Activated T-helper 9 cell treated with anti-CD3 and anti-CD28 coated beads, Interleukin-2, amount 50 U/mL, for 16 hours (primary cell): ENCODE measurements around the gene LTN1.

Experiments
- DNase-seq: peaks from one replicate; pipeline ENCODE4 v3.0.0-alpha.2; 2020; ENCODE audit warnings: low read depth

Gene LTN1

DNA sequence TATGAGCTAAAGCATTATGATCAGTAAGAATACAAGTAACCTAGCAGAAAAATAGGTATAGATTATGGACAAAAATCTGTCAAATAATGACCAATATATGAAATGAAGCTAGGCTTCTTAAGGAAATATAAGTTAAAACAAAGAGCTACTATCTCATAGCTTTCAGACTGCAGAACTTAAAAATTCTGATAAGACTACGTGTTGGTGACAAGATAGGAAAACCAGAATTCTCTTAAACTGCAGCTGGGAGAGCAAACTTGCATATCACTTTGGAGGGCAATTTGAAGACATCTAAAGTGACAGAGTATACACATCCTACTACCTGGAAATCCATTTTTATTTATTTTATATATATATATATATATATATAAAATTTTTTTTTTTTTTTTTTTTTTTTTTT, 65.5 kb downstream of the LTN1 start:
- no peak for DNase-seq

DNA sequence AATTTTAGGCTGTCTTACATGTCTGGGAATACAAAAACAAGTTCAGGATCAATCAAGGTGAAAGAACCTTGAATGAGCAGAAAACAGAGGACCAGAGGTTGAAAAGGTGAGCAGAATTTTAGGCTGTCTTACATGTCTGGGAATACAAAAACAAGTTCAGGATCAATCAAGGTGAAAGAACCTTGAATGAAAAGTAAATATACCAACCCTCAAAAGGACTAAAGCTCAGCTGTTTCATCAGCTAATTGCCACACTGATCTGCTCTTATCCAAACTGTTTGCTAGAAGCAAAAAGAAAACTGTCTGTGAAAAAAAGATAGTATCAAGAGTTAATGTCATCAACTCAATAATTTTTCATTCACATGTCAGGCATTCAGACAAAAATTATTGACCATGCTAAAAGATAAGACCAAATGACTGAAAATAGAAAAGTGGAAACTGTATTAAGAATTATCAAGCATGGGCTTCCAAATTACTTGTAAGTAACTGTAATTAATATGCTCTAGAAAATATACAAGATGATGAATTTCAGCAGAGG, 69.2 kb downstream of the LTN1 start:
- DNase-seq, result no peak

DNA sequence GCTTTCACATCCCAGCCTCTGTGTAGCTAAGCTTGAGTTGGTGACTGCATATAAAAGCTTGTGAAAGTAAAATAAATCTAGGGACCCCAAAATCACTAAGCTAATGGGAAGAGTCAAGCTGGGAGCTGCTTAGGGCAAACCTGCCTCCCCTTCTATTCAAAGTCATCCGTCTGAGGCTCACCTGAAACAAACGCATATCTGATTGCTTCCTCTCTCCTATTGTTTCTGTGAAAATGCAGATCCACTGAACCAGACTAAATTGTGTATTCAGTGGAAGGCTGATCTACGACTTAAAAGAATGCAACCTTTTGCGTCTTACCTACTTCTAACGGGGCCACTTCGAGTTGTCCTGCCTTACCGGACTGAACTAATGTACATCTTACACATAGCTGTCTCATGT, 70.3 kb downstream of the LTN1 start:
- DNase-seq, result no peak

DNA sequence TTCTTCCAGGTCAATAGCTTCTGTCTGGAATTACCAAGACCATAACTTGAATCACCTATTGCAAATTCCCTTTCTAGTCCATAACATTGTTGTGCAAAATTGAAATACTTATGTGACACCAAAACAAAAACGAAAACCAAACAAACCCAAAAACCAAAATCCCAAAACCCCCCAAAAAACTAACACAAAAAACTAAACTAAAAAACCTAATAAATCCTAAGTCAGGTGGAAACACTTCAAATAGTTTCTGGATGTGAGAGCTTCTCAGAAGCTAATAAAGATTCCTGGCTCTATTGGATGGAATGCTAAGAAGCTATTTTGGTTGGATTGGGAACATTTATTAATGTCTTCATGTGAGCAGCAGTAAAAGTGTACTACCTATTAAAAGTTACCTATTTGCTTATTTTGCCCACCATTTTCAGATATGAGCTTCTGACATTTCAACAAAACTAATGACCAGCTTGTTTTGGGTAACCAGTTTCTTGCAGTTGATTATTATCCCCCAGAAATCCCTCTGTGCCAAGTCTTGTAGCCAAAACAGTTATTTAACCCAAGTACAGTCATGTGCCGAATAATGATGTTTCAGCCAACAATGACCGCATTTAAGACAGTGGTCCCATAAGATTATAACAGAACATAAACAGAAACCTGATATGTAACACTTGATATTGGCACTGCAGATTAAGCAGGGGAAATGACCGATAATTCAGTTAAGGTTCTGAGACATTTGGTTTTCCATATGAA, 76.4 kb downstream of the LTN1 start:
- DNase-seq, result no peak

DNA sequence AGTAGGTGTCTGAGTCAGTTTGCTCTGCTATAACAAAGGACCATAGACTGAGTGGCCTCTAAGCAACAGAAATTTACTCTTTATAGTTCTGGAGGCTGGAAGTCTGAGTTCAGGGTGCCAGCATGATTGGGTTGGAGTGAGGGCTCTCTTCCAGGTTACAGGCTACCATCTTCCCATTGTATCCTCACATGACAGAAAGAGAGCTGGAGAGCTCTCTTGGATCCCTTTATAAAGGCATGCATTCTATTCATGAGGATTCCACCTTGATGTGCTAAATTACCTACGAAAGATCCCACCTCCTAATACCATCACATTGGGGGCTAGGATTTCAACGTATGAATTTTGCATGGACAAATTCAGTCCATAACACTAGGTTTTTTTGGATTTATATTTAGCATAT, 79.6 kb downstream of the LTN1 start:
- no peak for DNase-seq

DNA sequence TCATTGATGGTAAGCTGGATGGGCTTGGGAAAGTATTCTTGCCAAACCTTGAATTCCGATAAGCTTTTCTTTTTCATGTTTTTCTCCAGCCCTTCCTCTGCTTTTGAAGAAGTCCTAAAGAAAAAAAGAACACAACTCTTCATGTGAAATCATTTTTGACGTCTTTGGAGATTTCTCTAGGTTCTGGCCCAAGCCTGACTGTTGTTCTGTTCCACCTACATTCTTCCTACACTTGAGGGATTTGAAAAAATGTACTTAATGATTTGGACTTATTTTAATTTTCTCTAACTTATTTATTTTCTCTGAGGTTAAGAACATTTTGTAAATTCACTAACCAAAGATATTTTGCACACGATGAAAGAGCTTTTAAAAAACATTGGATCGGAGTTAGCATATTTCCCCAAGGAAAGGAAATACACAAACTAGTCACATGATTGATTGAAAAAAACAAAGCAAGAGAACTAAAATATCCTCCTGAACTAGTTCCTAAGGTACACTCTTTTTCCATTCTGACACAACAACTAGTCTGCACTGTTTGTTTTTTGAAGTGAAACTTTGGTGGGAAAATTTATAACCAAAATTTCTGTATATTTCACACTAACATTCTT, 82.3 kb downstream of the LTN1 start:
- DNase-seq, result no peak

DNA sequence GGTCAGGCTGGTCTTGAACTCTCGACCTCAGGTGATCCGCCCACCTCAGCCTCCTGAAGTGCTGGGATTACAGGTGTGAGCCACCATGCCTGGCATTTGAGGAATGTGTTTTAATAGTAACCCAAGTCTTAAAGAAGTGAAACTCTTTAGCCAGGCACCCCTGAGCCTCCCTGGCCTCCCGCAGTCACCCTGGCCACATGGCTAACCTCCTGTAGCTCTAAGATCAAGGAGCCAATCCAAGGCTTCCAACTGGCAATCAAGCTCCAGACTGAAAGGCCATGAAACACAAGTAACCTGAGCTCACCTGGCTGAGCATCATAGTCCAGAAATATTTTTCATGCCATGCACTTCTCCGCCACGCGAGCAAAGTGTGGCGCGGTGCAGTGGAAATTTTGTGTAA, 84.3 kb downstream of the LTN1 start:
- no peak for DNase-seq

DNA sequence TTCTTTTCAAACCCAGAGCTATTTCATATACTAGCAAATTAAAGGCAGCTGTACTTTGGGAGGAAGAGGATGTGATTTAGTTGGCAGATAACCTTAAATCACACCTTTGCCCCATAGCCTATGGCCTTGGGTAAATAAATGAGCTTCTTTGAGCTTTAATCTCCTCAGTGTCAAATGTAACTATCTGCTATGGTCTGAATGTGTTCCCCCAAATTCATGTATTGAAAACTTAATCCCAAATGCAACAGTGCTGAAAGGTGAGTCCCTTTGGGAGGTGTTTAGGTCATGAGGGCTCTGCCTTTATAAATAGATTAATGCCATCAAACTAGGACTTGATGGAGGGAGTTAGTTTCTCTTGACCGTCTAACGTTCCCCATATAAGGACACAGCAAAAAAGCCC, 85.8 kb downstream of the LTN1 start:
- no peak for DNase-seq

DNA sequence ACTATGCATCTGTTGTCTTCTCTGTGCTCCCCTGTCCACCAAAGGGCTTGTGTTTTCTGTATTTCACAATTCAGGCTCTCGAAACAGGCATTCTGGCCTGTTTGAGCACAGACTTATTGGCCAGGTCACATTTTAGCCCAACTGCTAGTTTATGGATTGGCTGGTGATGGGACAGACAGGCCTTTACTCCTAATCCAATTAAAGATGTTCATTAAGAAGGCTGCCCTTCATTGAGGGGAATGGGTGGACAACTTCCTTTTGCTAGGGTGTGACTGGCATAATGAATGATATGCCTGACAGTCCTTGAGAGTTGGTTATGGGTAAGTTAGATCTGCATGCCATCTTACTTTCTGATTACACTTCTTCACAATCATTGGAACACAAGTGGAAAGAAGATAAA, 86.4 kb downstream of the LTN1 start:
- DNase-seq, result no peak

DNA sequence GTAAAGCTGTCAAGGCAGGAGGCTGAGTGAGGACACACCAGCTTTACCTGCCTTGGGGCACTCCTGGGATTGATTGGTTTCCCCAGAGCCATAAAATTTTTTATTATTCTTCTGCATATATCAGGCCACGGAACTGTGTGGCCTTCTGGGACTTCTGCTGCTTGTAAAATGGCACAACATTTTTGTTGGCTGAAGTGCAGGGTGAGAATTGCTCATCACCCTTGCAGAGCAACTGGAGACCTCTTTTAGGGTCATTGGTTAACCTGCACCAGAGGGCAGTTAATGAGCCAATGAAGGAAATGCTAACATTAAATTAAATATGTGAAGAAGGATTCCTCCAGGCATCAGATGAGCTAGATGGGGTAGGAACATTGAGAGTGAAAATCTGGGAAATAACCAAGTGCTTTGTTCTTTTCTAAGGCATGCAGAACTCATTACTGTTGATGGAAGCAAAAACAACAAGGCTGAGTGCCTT, 87.7 kb downstream of the LTN1 start:
- no peak for DNase-seq

DNA sequence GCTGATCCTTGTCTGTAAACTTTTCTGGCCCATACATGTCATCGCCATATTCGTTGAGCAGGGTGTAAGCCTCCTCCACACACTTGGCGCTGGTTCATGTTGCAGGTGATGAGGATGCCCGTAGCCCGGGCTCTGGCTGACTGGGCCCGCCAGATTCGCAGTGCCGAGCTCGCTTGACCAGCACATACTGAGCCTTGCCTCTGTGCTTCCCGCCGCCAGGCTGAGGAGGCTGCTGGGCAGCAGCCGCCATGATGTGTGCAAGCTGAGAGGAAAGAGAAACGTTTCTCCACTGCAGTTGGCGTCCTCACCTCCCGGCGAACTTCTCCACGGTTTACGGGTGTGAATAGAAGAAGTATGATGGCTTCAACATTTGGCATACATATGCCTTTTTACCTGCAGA, 89.2 kb downstream of the LTN1 start:
- DNase-seq, result no peak

DNA sequence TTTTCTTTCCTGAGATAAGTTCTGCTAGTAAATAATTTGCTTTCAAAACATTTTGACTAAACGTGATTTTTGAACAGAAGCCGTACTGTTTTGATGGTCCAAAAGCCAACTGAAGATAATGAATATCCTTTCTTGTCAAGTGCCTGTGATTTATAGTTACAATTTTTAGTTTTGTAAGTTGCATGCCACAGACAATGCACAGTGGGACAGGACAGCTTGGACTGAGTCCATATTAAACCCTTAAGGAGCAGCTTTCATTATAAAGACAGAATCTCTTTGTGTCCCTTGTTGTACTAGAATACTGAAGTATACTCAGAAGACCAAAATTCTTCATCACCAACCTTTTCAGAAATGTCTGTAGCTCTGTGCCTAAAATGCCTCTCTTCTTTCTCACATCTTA, 92.2 kb downstream of the LTN1 start:
- no peak for DNase-seq

DNA sequence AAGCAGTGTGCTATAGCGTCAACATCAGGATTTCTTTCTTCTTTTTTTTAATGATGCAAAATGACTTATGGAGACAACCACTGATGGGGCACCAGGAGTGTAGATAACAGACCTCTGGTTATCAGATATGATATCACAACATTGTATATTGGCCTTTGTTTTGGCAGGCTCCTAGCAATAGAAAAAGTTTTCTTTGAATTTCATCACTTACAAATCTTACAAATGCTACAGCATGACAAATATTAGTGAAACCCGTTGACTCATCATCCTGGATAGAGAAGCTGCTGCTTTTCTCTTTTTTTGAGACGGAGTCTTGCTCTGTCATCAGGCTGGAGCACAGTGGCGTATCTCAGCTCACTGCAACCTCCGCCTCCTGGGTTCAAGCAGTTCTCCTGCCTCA, 92.9 kb downstream of the LTN1 start:
- no peak for DNase-seq

DNA sequence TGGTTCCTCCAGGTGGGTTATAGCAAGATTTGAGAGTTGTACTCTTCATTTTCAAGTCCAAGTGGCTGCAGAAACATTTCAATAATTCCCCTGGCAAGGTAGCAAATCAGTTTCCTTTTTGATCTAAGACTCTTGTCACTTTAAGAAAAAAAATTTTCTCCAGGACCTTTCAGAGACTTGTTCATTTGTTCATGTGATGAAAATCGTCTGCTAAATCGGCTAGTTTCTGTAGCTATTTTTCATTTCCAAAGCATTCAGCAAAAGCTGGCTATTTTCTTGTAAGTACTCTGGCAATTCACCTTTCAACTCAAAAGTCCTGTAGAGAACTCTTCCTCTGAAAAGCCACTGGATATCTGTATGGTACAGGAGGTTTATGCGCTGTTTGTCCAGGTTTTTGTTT, 93.5 kb downstream of the LTN1 start:
- DNase-seq, result no peak

DNA sequence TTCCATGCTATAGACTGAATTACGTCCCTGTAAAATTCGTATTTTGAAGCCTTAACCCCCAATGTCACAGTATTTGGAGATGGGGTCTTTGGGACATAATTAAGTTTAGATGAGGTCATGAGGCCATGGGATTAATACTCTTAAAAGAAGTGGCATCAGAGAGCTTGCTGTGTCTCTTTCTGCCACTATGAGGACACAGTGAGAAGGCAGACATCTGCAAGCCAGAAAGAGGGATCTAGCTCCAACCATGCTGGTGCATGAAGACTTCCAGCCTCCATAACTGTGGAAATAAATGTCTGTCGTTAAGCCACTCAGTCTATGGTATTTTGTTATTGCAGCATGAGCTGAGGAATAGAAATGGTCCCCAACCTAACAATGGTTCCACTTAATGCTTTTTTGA, 99.0 kb downstream of the LTN1 start:
- DNase-seq, result no peak

DNA sequence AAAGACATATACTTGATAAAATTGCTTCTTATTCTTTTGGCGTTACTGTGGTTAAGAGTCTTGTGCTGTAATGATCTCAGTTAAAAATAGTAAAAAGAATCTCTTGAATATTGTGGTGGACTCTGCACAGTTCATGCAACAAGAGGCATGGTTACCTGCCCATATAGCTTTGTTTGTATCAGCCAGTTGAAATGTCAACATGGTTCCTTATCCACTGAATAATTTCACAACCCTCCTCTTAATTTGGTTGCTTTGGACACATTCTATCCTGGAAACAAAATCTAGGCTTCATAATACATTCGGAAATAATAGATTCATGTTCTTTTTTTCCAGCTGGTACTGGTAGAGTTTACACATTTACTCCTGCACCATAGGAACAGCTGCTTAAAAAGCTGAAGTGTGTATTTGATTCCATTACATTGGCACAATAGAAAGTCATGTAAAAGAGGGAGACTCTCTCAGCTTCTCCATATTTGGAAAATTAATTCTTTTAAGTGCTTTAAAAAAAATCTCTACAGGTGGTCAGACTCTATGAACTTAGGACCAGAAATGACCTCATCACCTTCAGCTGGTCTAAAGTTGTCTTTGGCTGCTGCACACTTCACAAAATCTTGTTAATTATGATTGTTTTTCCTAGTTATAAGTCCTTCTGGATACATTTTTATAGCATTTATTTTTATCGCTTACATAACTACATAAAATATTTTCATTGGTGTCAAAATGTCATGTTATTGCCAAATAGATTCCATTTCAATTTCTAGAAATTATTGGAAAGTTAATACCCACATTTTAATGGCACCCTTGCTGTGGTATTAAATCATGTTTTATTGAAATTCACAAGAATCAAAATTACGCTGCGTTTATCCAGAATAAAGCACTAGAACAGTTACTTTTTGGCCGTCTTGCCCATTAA, 100.2 kb downstream of the LTN1 start:
- no peak for DNase-seq

DNA sequence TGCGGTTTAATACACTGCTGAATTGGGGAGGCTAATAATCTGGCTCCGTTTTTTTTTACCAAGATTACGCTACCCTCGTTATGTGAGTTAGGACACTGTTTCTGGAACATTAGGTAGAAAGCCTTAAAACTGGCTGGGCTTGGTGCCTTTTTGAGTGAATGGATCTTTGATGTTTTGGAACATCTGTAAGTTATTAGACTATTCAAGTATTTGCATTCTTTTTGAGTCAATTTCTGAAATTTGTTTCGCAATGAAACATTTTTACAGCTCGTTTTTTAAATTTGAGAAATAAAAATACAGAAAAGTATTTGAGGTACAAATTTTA, 106.9 kb downstream of the LTN1 start:
- DNase-seq, result no peak

DNA sequence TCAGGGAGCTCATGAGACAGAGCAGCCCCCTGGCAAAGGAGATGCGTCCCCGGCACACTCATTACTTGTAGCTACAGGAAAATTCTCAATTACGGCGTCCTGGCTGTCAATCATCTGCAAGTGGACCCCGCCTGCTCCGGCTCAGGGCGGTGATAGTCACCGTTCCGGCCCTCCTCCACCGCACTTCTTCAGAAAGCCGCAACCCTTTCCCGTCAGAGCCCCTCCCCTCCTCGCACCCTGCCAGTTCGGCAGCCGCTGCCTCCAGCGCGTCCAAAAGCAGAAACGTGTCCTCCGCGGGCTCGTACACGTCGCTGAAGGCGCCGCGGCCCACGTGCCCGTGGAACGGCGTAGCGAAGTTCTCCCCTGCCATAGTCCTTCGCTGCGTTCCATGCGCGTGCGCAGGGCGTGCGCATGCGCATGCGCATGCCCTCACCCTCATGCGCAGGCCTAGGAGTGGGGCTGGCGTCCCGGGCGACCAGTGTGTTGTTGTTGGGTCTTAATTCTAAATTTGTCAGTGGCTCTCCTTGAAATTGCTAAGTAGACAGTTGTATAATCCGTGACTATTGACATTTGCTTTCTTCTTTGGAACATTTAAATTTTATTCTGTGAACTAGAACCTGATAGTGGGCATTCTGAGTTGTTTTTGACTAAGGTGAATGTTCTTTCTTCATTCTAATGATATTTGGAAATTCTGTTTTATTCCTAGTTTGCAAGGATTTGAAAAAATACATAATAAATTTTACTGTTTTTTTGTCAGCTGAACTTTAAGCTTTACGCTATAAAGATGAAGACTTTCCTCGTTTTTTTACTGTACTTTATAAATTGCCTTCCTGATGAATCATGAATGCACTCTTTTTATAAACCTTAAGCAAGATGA, 107.5 kb downstream of the LTN1 start:
- DNase-seq, result peak; percentile 83

DNA sequence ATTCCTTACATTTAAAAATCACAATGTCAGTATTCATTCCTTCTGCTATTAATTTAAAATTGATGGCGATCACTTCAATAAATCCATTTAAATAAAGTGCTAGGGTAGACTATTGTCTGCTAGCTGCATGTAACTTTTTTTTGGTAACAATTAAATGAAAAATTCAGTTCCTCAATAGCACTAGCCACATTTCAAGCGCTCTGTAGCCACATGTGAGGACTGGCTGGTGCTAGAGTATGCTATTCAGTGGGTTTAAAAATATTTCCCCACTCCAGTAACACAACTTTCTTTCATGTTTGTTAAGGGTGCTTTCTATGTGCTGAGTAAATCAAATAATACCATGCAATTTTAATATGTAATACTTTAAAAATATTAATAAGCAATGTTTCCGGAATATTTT, 108.2 kb downstream of the LTN1 start:
- DNase-seq, result no peak

DNA sequence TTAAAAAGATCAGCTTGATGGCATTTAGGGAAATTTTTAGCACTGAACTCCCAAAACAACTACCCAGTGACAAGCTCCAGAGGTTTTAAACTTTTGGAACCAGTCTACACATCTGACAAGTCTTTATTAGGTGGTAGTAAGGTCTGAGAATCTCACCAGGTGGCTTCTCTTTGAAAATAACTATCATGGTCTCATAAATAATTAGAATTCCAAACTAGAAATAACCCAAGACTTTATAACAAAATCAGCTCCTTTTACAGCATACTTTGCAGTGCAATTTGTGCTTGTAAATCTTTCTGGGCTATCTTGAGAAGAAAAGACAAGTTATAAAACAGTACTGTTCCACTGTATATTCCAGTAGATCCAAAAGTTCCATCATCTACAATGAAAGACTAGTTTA, 108.7 kb downstream of the LTN1 start:
- DNase-seq, result no peak

DNA sequence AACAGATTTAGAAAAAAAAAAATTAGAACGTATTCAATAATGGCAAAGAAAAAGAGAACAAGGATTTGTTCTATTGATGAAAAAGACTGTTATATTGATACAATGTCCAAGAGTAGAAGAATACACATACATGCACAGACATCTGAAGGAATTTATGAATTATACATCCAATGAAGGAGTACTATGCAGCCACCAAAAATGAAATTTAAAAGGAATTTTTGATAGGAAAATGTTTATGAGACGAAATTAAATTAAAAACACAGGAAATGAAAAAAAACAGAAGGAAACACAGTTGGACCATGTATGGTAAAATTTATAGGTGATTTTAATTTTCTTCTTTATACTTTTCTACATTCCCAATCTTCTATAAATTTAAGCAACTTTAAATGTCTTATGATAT, 110.3 kb downstream of the LTN1 start:
- DNase-seq, result no peak
